Measurements from ENCODE around the gene TRIM6. TPM values are rescaled to one million over a fixed set of nuclear protein-coding genes. Genes with fewer than 3 reads are reported as not detected.
A peak's percentile ranks its signal among the peaks of the same experiment; 100 is the strongest.

TRIM6 gene
- total and polyA plus RNA-seq, 2 donors from 2014 or later = 6.5 to 7.4 TPM

DNA sequence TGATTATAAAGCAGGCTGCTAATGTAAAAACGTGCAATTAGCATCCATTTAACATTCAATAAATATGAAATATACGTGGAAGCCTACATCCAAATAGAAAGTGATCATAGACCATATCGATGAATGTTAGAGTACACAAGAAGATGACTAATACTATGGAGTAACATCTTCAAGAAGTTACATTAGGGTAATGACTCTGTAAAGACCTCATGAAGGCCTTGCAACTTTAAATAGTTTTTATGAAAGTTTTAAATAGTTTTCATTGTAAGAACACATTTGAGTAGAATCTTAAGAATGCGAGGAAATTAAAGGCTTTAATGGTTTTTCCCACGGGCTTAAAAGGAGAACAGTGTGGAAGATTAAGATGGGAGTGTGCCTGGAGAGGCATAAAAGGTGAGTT, 29.8 kb downstream of the TRIM6 start:
- H3K4me1 ChIP-seq (ENCODE audit: control insufficient read depth in 2 of 3, insufficient read depth in 2 of 3, low read depth in 1 of 3, low read length in 3 of 3) = peaks cover 0 to 12% (median 0%) of the 10 kb centered on the region in 3 donors
- FAIRE-seq (no peak), DNase-seq (no peak)
- H3K27me3 ChIP-seq (ENCODE audit: control insufficient read depth, insufficient read depth, low read length) = no peaks in the 10 kb centered on the region
- TF ChIP-seq, protein P1, sequence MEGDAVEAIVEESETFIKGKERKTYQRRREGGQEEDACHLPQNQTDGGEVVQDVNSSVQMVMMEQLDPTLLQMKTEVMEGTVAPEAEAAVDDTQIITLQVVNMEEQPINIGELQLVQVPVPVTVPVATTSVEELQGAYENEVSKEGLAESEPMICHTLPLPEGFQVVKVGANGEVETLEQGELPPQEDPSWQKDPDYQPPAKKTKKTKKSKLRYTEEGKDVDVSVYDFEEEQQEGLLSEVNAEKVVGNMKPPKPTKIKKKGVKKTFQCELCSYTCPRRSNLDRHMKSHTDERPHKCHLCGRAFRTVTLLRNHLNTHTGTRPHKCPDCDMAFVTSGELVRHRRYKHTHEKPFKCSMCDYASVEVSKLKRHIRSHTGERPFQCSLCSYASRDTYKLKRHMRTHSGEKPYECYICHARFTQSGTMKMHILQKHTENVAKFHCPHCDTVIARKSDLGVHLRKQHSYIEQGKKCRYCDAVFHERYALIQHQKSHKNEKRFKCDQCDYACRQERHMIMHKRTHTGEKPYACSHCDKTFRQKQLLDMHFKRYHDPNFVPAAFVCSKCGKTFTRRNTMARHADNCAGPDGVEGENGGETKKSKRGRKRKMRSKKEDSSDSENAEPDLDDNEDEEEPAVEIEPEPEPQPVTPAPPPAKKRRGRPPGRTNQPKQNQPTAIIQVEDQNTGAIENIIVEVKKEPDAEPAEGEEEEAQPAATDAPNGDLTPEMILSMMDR (IDR thresholded peaks at IDR 0.05; ENCODE audit: borderline replicate concordance, extremely low read depth, insufficient read depth) = no peak
- peak overlapping the region in 1 of 3 donors; percentile 98 for H3K4me3 ChIP-seq (ENCODE audit: low read length in 3 of 3)
- intact Hi-C loops (cut with DNase I) = no loop called here
- H3K27ac ChIP-seq (ENCODE audit: low read depth in 2 of 2, low read length in 2 of 2) = no peak overlapping the region
- no peaks in the 10 kb centered on the region for H3K36me3 ChIP-seq (ENCODE audit: control insufficient read depth in 2 of 3, insufficient read depth in 3 of 3, low read length in 3 of 3)
- no peak overlapping the region for H3K9ac ChIP-seq (ENCODE audit: low read length in 3 of 3)
- H3K9me3 ChIP-seq (ENCODE audit: control insufficient read depth in 2 of 3, insufficient read depth in 1 of 3, low read length in 3 of 3) = no peaks in the 10 kb centered on the region

DNA sequence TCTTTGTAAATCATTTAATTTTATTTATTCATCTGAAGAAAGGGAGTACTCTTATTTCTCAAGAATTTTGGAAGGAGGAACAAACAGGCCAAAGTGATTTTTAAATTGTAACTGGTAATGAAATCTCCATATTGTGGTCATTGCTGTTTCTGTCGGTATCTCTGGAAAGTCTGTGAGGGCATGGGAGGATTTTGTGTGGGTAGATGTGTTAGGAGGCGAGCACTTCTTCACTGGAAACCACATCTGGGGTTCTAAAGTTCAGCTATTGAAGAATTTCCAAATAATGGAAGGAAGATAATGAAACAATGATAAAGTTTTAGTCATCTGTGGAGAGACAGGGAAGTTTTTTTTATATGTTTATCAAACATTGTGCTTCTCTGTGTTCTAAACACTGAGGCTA, 35.0 kb downstream of the TRIM6 start:
- no peak for FAIRE-seq
- TF ChIP-seq, protein P1 (IDR thresholded peaks at IDR 0.05; ENCODE audit: borderline replicate concordance, extremely low read depth, insufficient read depth) = no peak
- no peaks in the 10 kb centered on the region for H3K27me3 ChIP-seq (ENCODE audit: control insufficient read depth, insufficient read depth, low read length)
- no peak overlapping the region for H3K9ac ChIP-seq (ENCODE audit: low read length in 3 of 3)
- no peaks in the 10 kb centered on the region for H3K4me1 ChIP-seq (ENCODE audit: control insufficient read depth in 2 of 3, insufficient read depth in 2 of 3, low read depth in 1 of 3, low read length in 3 of 3)
- H3K27ac ChIP-seq (ENCODE audit: low read depth in 2 of 2, low read length in 2 of 2) = no peak overlapping the region
- H3K4me3 ChIP-seq (ENCODE audit: low read length in 3 of 3) = no peak overlapping the region
- intact Hi-C loops (cut with DNase I) = no loop called here
- DNase-seq = no peak
- H3K9me3 ChIP-seq (ENCODE audit: control insufficient read depth in 2 of 3, insufficient read depth in 1 of 3, low read length in 3 of 3) = no peaks in the 10 kb centered on the region
- H3K36me3 ChIP-seq (ENCODE audit: control insufficient read depth in 2 of 3, insufficient read depth in 3 of 3, low read length in 3 of 3) = no peaks in the 10 kb centered on the region

DNA sequence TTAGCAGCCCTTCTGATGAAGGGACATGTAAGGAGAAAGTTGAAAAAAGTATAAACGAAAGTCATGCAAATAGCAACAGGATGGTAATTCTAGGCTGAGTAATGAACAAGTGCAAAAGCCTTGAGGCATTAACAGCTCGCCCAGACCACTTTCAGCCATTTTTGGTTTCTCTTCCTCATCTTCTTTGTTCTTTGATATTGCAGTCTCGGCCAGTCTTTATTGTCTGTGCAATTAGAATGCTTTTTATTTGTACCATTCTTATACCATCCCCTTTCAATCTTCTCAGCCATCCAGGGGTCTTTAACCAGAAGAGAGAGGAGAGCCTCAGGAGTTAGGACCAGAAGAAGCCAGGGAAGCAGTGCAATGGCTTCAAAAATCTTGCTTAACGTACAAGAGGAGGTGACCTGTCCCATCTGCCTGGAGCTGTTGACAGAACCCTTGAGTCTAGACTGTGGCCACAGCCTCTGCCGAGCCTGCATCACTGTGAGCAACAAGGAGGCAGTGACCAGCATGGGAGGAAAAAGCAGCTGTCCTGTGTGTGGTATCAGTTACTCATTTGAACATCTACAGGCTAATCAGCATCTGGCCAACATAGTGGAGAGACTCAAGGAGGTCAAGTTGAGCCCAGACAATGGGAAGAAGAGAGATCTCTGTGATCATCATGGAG, 35.7 kb downstream of the TRIM6 start:
- DNase-seq (no peak), FAIRE-seq (no peak)
- Histone ChIP-seq H3K4me3 (ENCODE audit: low read length in 3 of 3) (no peak overlapping the region), H3K36me3 (ENCODE audit: control insufficient read depth in 2 of 3, insufficient read depth in 3 of 3, low read length in 3 of 3) (no peaks in the 10 kb centered on the region), H3K4me1 (ENCODE audit: control insufficient read depth in 2 of 3, insufficient read depth in 2 of 3, low read depth in 1 of 3, low read length in 3 of 3) (no peaks in the 10 kb centered on the region), H3K27ac (ENCODE audit: low read depth in 2 of 2, low read length in 2 of 2) (no peak overlapping the region), H3K9ac (ENCODE audit: low read length in 3 of 3) (no peak overlapping the region), H3K9me3 (ENCODE audit: control insufficient read depth in 2 of 3, insufficient read depth in 1 of 3, low read length in 3 of 3) (no peaks in the 10 kb centered on the region), H3K27me3 (ENCODE audit: control insufficient read depth, insufficient read depth, low read length) (no peaks in the 10 kb centered on the region)
- TF ChIP-seq, protein P1 (IDR thresholded peaks at IDR 0.05; ENCODE audit: borderline replicate concordance, extremely low read depth, insufficient read depth) = no peak
- intact Hi-C loops (cut with DNase I) = no loop called here

DNA sequence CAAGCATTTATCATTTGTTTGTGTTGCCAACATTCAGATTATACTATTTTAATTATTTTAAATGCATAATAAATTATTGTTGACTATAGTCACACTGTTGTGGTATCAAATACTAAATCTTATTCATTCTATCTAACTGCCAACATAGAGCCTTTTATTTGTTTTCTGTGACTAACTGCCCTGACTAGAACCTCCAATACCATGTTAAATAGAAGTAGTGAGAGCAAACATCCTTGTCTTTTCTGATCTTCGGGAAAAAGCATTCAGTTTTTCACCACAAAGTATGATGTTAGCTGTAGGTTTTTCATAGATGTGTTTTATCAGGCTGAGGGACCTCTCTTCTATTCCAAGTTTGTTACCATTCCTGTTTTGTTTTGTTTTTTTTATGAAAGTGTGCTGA, 43.5 kb downstream of the TRIM6 start:
- Histone ChIP-seq H3K4me1 (ENCODE audit: control insufficient read depth in 2 of 3, insufficient read depth in 2 of 3, low read depth in 1 of 3, low read length in 3 of 3) (no peaks in the 10 kb centered on the region), H3K27me3 (ENCODE audit: control insufficient read depth, insufficient read depth, low read length) (no peaks in the 10 kb centered on the region), H3K4me3 (ENCODE audit: low read length in 3 of 3) (no peak overlapping the region), H3K9ac (ENCODE audit: low read length in 3 of 3) (no peak overlapping the region), H3K36me3 (ENCODE audit: control insufficient read depth in 2 of 3, insufficient read depth in 3 of 3, low read length in 3 of 3) (peaks cover 2 to 5% (median 3%) of the 10 kb centered on the region in 3 donors), H3K27ac (ENCODE audit: low read depth in 2 of 2, low read length in 2 of 2) (no peak overlapping the region), H3K9me3 (ENCODE audit: control insufficient read depth in 2 of 3, insufficient read depth in 1 of 3, low read length in 3 of 3) (no peaks in the 10 kb centered on the region)
- TF ChIP-seq, protein P1 (IDR thresholded peaks at IDR 0.05; ENCODE audit: borderline replicate concordance, extremely low read depth, insufficient read depth) = no peak
- no peak for DNase-seq
- FAIRE-seq = no peak
- intact Hi-C loops (cut with DNase I) = no loop called here

Data from kidney (tissue), 14 donors.